GM19239 (cell line): Measurements from ENCODE around the gene PTP4A2.

ENCODE experiments used
- DNase-seq: peaks from one replicate; pipeline ENCODE4 v3.0.0; 2011; ENCODE audit warnings: low spot score; ENCODE audit not compliant: insufficient read length
- FAIRE-seq: peaks from 2 replicates; lab custom pipeline; 2011; peaks lifted over from hg19 to GRCh38; lab: Jason Lieb, UNC

Gene PTP4A2

GRCh38 chr1:31938184-31938975, at the start of gene PTP4A2:
TSS of gene PTP4A2 (minus strand) at chr1:31938368. CDS start at chr1:31919065, 19,303 bp downstream.
- peak; percentile 89 for FAIRE-seq
- DNase-seq: peak; percentile 83

- DNase-seq (no peak), FAIRE-seq (no peak)
These were observed 49.0 kb upstream of the PTP4A2 start for GRCh38 chr1:31987135-31987619.

- FAIRE-seq: peak; percentile 68
- DNase-seq: no peak
These were observed 47.3 kb upstream of the PTP4A2 start for GRCh38 chr1:31985430-31985829.

GRCh38 chr1:31984419-31985347, 46.5 kb upstream of the PTP4A2 start:
- no peak for DNase-seq
- FAIRE-seq: peak; percentile 23

DNA sequence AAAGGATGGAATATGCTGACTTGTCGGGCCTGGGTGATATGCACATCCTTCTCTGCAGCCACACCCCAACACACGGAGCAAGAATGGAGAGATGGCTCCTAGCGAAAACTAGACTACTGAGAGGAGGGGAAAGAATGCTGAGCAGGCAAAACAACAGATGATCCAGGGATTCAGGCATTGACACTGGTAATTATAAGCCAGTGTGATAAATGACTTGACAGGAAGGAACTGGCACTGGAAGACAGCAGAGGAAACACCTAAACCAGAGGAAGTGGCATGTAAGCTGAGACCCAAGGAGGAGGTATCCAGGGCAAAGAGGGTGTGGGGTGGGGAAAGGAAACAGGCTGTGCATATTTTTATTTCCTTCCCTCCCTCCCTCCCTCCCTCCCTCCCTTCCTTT, 43.8 kb upstream of the PTP4A2 start:
- peak; percentile 39 for FAIRE-seq
- no peak for DNase-seq

DNA sequence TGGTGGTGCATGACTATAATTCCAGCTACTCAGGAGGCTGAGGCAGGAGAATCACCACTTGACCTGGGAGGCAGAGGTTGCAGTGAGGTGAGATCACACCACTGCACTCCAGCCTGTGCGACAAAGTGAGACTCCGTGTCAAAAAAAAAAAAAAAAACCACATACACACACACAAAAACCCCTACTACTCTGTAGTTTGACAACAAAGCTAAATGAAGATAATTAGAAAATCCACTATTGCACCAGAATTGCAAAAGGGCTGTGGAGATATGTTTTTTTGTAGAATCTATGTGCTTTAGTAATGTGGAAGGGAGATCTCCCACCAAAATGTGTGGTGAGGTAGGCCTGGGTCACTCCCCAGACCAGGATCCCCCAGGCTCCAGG, 43.3 kb upstream of the PTP4A2 start:
- FAIRE-seq (peak; percentile 33), DNase-seq (no peak)

- DNase-seq (no peak), FAIRE-seq (peak; percentile 82)
These were observed 42.8 kb upstream of the PTP4A2 start for GRCh38 chr1:31980835-31981455.

DNA sequence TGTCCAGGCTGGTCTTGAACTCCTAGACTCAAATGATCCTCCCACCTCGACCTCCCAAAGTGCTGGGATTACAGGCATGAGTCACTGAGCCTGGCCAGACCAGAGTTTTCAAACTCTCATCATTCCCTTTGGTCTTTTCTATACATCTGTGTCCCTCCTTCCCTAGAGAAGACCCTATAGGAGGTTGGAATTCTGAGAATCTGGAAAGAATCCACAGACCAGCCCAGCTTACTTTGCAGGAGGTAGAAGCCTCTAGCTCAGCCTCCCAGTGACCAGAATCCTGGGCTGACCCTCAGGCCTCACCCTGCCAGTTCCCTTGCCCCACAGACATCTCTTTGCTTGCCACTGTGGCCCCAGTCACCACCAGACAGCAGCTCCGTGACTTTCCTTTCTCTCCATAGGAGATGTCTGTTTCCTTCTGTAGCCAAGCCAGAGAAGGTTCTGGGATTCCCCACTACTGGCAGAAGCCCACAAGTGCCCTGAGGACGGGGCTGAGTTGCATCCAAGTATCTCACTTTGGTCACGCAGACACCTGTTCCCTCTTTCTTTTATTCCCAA, 40.8 kb upstream of the PTP4A2 start:
- no peak for FAIRE-seq
- DNase-seq: no peak

DNA sequence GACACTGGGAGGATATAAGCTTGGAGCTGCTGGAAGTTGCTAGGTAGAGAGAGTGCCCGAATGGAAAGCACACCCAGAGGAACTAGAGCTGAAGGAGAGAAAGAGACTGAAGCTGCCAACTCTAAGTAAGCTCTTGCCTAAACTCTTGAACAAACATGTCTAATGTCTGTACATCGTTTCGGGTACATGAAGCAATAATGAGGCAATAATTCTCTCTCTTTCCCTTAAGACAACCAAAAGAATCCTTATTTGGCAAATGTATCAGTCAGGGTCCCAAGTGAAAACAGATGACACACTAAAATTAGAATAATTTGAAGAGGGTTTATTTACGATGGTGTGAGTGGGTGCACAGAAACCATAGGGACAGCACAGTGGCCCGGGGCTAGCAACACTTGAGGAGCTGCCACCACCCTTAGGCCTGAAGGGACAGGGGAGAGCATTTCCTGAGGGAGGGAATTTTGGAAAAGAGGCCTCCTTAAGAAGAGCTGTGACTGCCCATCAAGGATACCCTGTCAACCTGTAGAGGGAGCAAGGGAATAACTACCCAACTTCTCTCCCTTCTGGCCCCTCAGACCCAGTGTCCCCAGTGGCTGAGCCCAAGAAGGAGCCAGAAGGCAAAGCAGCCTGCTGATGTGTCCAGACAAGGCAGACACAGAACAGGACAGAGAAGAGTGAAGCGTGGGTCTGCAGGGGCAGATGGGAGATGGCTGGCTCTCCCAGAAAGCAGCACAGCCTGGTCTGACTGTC, 39.4 kb upstream of the PTP4A2 start:
- no peak for FAIRE-seq
- no peak for DNase-seq

- DNase-seq (no peak), FAIRE-seq (no peak)
These were observed 38.2 kb upstream of the PTP4A2 start for GRCh38 chr1:31976401-31976800.

DNA sequence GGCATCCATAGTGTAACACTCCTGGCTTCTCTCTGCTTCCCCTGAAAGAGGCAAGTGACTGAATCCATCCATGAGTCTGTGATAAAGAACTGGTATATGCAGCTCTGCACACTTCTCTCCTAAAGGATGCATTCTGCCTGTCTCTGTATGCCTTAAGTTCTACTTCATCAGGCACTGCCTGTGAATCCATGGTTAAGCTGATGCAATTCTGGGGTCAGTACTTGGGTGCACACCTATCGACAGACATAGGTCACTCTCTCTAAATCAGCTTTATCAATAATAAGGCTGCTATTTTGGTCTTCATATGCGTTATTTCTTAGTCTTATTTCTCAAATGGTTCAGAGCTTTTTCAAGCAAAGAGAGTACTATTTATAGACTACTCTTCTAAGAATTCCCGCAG, 32.7 kb upstream of the PTP4A2 start:
- FAIRE-seq (no peak), DNase-seq (no peak)

GRCh38 chr1:31961536-31961935, 23.4 kb upstream of the PTP4A2 start:
- no peak for FAIRE-seq
- DNase-seq: no peak

GRCh38 chr1:31959521-31960340, 21.6 kb upstream of the PTP4A2 start:
- FAIRE-seq: no peak
- DNase-seq: no peak

DNA sequence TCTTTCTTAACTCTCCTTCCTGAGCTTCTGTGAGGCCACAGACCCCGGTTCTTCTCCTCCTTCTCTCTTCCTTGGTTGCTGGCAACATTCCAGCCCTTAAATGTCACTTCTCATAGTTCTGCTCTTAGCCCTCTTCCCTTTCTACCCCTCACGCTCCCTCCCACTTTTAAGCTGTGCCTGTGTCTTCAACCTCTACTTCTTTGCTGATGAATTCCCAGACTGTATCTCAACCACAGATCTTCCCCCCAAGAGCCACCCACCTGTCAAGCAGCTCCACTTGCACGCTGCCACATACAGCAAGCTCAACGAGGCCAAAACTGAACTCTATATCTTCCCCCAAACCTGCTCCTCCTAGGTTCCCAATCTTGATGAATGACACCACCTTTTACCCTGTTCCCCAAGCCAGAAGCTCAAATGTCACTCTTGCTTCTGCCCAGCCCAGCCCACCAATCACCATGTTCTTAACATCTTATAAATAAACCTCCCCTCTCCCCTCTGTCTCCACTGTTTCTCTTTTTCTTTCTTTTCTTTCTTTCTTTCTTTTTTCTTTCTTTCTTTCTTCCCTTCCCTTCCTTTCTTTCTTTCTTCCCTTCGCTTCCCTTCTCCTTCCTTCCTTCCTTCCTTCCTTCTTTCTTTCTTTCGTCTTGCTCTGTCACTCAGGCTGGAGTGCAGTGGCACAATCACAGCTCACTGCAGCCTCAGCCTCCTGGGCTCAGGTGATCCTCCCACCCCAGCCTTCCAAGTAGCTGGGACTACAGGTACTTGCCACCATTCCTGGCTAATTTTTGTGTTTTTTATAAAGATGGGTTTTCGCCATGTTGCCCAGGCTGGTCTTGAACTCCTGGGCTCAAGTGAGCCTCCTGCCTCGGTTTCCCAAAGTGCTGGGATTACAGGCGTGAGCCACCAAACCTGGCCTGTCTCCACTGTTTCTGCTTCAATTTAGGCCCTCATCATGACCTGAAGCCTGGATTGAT, 19.8 kb upstream of the PTP4A2 start:
- DNase-seq: no peak
- FAIRE-seq: peak; percentile 84

DNA sequence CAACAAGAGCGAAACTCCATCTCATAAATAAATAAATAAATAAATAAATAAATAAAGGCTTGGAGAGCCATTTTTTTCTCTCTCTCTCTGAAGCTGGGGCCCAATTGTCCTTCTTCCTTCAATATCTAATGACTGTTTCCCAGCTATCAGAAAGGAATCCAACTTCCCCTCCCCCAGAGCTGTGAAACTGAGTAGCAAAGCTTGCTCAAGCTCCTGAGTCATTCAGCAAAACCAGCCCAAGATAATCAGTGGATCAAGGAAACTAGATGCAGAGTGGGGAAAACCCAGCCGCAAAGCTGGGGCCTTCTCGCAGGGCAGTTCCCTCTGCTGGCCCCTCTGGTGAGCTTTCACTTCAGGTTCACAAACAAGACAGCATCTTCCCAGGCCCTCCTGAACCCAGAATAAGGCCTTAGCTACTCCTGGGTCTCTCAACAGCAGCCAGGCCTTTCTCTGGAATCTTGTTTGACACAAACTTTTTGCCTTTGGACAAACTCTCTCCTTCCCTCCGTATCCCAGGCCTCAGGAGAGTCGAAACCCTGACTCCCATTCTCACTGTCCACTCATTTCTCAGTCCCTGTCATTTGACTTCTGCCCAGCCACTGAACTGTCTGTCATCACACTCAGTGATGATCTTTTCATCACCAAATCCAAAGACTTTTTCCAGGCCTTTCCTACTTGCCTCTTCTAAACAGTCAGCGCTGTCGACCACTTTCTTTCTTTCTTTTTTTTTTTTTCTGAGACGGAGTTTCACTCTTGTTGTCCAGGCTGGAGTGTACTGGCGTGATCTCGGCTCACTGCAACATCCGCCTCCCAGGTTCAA, 18.0 kb upstream of the PTP4A2 start:
- DNase-seq (no peak), FAIRE-seq (peak; percentile 99)

DNA sequence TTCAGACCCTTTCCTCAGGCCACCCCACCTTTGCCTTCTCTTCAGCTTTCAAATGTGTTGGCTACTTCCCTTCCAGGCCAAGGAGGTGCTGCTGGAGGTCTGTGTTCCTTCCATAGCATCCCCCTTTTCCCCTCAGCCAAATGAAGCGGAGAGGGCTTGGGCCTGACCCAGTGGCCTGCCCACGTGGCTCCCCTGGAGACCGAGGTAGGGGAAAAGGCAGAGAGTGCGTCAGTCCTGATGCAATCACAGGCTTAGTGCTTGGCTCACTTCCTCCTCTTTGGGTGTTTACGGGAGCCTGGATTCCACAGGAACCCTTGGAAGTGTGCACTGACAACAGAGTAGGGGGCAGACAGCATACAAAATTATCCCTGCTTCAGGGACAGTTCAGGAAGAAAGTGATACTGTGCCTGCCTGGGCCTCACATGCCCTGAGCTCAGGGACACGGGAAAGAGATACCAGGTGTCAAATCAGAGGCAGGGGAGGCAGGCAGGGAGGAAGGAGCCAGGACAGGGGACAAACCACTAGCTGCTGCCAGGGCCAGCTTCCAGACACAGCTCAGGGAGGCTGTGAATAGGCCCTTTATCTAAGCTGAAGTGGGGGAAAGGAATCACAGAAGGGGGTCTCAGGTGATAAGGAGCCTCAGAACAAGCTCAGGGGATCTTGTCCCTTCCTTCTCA, 16.6 kb upstream of the PTP4A2 start:
- DNase-seq (no peak), FAIRE-seq (peak; percentile 80)
